H9 (cell line): ENCODE data around the gene SNAPC2. TPM values are rescaled to one million over a fixed set of nuclear protein-coding genes. Genes with fewer than 3 reads are reported as not detected.

Source experiments
- DNase-seq: peaks from one replicate; pipeline ENCODE4 v3.0.0-alpha.2; 2017
- H2AFZ ChIP-seq: one replicate; pipeline ENCODE4 v1.6.1; 2013; ENCODE audit warnings: mild to moderate bottlenecking, low read length, control low read depth, moderate library complexity
- H2AK5ac ChIP-seq: 2 replicates; pipeline ENCODE4 v1.6.1; 2013; ENCODE audit warnings: low read length, control low read depth, mixed read lengths; ENCODE audit not compliant: insufficient read length
- H2BK120ac ChIP-seq: one replicate; pipeline ENCODE4 v1.6.1; 2013; ENCODE audit warnings: low read depth, mild to moderate bottlenecking, low read length, control low read depth, inconsistent platforms; ENCODE audit not compliant: poor library complexity, severe bottlenecking
- H2BK12ac ChIP-seq: 2 replicates; pipeline ENCODE4 v1.6.1; 2013; ENCODE audit warnings: low read length, control low read depth, mixed read lengths, low read depth; ENCODE audit not compliant: insufficient read length
- H2BK15ac ChIP-seq: 2 replicates; pipeline ENCODE4 v1.6.1; 2013; ENCODE audit warnings: low read depth, low read length, control low read depth
- H2BK20ac ChIP-seq: one replicate; pipeline ENCODE4 v1.6.1; 2013; ENCODE audit warnings: low read depth, mild to moderate bottlenecking, low read length, control low read depth, inconsistent platforms; ENCODE audit not compliant: poor library complexity, severe bottlenecking
- H2BK5ac ChIP-seq: 2 replicates; pipeline ENCODE4 v1.6.1; 2013; ENCODE audit warnings: low read length, control low read depth, mixed read lengths; ENCODE audit not compliant: insufficient read length
- H3K14ac ChIP-seq: 2 replicates; pipeline ENCODE4 v1.6.1; 2013; ENCODE audit warnings: low read length, control low read depth; ENCODE audit not compliant: insufficient read depth
- H3K18ac ChIP-seq: 2 replicates; pipeline ENCODE4 v1.6.1; 2013; ENCODE audit warnings: low read depth, mild to moderate bottlenecking, mixed read lengths, low read length, control low read depth; ENCODE audit not compliant: insufficient read length
- H3K23ac ChIP-seq: 2 replicates; pipeline ENCODE4 v1.6.1; 2013; ENCODE audit warnings: low read length, control low read depth, mixed read lengths, low read depth; ENCODE audit not compliant: insufficient read length
- H3K23me2 ChIP-seq: 2 replicates; pipeline ENCODE4 v1.6.1; 2013; ENCODE audit warnings: low read depth, mild to moderate bottlenecking, mixed read lengths, low read length, control low read depth; ENCODE audit not compliant: insufficient read length, poor library complexity, severe bottlenecking
- H3K27ac ChIP-seq: 2 replicates; pipeline ENCODE4 v1.5.1; 2013; ENCODE audit warnings: low read length, control low read depth, mixed read lengths, low read depth; ENCODE audit not compliant: insufficient read length
- H3K27me3 ChIP-seq: 2 replicates; pipeline ENCODE4 v1.6.1; 2013; ENCODE audit warnings: low read length, control low read depth, inconsistent platforms; ENCODE audit not compliant: insufficient read depth
- H3K4ac ChIP-seq: 2 replicates; pipeline ENCODE4 v1.6.1; 2013; ENCODE audit warnings: low read depth, mild to moderate bottlenecking, control low read depth, inconsistent platforms, low read length, moderate library complexity
- H3K4me1 ChIP-seq: 2 replicates; pipeline ENCODE4 v1.6.1; 2013; ENCODE audit warnings: low read length, control low read depth, inconsistent platforms; ENCODE audit not compliant: insufficient read depth
- H3K4me2 ChIP-seq: 2 replicates; pipeline ENCODE4 v1.6.1; 2013; ENCODE audit warnings: low read length, control low read depth, mixed read lengths; ENCODE audit not compliant: insufficient read length, insufficient read depth
- H3K56ac ChIP-seq: 2 replicates; pipeline ENCODE4 v1.6.1; 2013; ENCODE audit warnings: low read depth, mild to moderate bottlenecking, mixed read lengths, low read length, control low read depth; ENCODE audit not compliant: insufficient read length
- H3K79me1 ChIP-seq: 2 replicates; pipeline ENCODE4 v1.6.1; 2013; ENCODE audit warnings: low read depth, mild to moderate bottlenecking, moderate library complexity, low read length, control low read depth, inconsistent platforms; ENCODE audit not compliant: insufficient read depth, poor library complexity, severe bottlenecking
- H3K79me2 ChIP-seq: 2 replicates; pipeline ENCODE4 v1.6.1; 2013; ENCODE audit warnings: low read length, control low read depth, inconsistent platforms; ENCODE audit not compliant: insufficient read depth
- H3K9ac ChIP-seq: 2 replicates; pipeline ENCODE4 v1.6.1; 2013; ENCODE audit warnings: low read length, control low read depth, mixed read lengths; ENCODE audit not compliant: insufficient read length; ENCODE audit errors: extremely low read depth
- H3K9me3 ChIP-seq: one replicate; pipeline ENCODE4 v1.6.1; 2013; ENCODE audit warnings: low read depth, low read length, inconsistent platforms; ENCODE audit not compliant: control insufficient read depth
- H3T11ph ChIP-seq: one replicate; pipeline ENCODE4 v1.6.1; 2013; ENCODE audit warnings: mild to moderate bottlenecking, low read length, control low read depth, inconsistent platforms
- H4K20me1 ChIP-seq: one replicate; pipeline ENCODE4 v1.6.1; 2013; ENCODE audit not compliant: control insufficient read depth, insufficient read length, insufficient read depth
- H4K5ac ChIP-seq: 2 replicates; pipeline ENCODE4 v1.6.1; 2013; ENCODE audit warnings: low read depth, mild to moderate bottlenecking, mixed read lengths, low read length, control low read depth; ENCODE audit not compliant: insufficient read length
- H4K8ac ChIP-seq: replicated peaks from 2 replicates; pipeline ENCODE4 v1.6.1; 2013; ENCODE audit warnings: low read length, control low read depth, mixed read lengths, low read depth; ENCODE audit not compliant: insufficient read length
- H4K91ac ChIP-seq: 2 replicates; pipeline ENCODE4 v1.6.1; 2013; ENCODE audit warnings: low read depth, mild to moderate bottlenecking, moderate library complexity, mixed read lengths, low read length, control low read depth; ENCODE audit not compliant: insufficient read length
- H3K27ac Mint-ChIP-seq, 3 experiments: 2 replicates in 2 of 3; 3 replicates in 1 of 3; pipeline ENCODE4 v1.8.0; 2020 to 2021; ENCODE audit warnings: mixed read lengths in 3 of 3, mild to moderate bottlenecking in 1 of 3, moderate library complexity in 1 of 3
- H3K27me3 Mint-ChIP-seq: 2 replicates; pipeline ENCODE4 v1.8.0; 2021; ENCODE audit warnings: low read depth, mild to moderate bottlenecking, moderate library complexity, mixed read lengths
- H3K36me3 Mint-ChIP-seq, 3 experiments: 2 replicates in 2 of 3; 3 replicates in 1 of 3; pipeline ENCODE4 v1.8.0; 2020 to 2021; ENCODE audit warnings: low read depth in 3 of 3, mixed read lengths in 3 of 3; ENCODE audit not compliant: insufficient read depth in 1 of 3
- H3K4me1 Mint-ChIP-seq, 2 experiments: 2 replicates each; pipeline ENCODE4 v1.8.0; 2020; ENCODE audit warnings: mixed read lengths in 2 of 2
- H3K4me3 Mint-ChIP-seq, 2 experiments: 2 replicates in 1 of 2; 3 replicates in 1 of 2; pipeline ENCODE4 v1.8.0; 2020 to 2021; ENCODE audit warnings: mild to moderate bottlenecking in 2 of 2, mixed read lengths in 2 of 2, moderate library complexity in 1 of 2
- H3K9me3 Mint-ChIP-seq, 2 experiments: 2 replicates in 1 of 2; 3 replicates in 1 of 2; pipeline ENCODE4 v1.8.0; 2020; ENCODE audit warnings: mild to moderate bottlenecking in 2 of 2, mixed read lengths in 2 of 2, moderate library complexity in 1 of 2
- CTCF ChIP-seq: fragments of 200-600 bp; sonication (generic); conservative IDR thresholded peaks from 3 replicates; pipeline ENCODE4 v1.8.0; 2021; ENCODE audit warnings: antibody characterized with exemption, mild to moderate bottlenecking
- WGBS: extraction: QIAGEN DNeasy Blood & Tissue Kit; methylation state at CpG from one replicate; pipeline ENCODE4 v1.1.7; 2013; ENCODE audit warnings: missing lambda C conversion rate, low lambda C conversion rate, mixed read lengths; ENCODE audit not compliant: insufficient read length; ENCODE audit errors: extremely low coverage; 5-methylcytosine and 5-hydroxymethylcytosine counted together
- total RNA-seq: library from RNA; stranded (reverse); gene quantifications from 2 replicates; pipeline ENCODE4 v1.2.1, GENCODE V29; 2021

Gene SNAPC2
- total RNA-seq, 1 experiment from 2014 or later: 17.8 TPM

GRCh38 chr19:7921302-7921966 lies 1.3 kb downstream of the SNAPC2 start:
- Histone ChIP-seq H3K27ac (no peak overlapping the region), H3K14ac (no peak overlapping the region), H2AK5ac (no peak overlapping the region), H4K5ac (no peak overlapping the region), H2AFZ (no peak overlapping the region), H3K9ac (no peak overlapping the region), H2BK20ac (no peak overlapping the region), H3K4me2 (peak overlapping the region; percentile 28), H4K8ac (no peak overlapping the region), H4K91ac (no peak overlapping the region), H3K9me3 (no peaks in the 10 kb centered on the region), H3K23ac (no peak overlapping the region), H2BK5ac (no peak overlapping the region), H3K4me1 (0 out of 2 replicates have a peak, but pooled peaks cover 3% of the 10 kb centered on the region), H3K79me2 (no peaks in the 10 kb centered on the region), H3K79me1 (no peaks in the 10 kb centered on the region), H2BK120ac (no peak overlapping the region), H3K18ac (no peak overlapping the region), H3K27me3 (peaks cover 7% of the 10 kb centered on the region; the same call in 1 of the 2 replicates), H3K4ac (no peak overlapping the region), H3K23me2 (peaks cover 14% of the 10 kb centered on the region), H3K56ac (no peak overlapping the region), H3T11ph (no peak overlapping the region), H4K20me1 (no peaks in the 10 kb centered on the region), H2BK15ac (no peak overlapping the region), H2BK12ac (no peak overlapping the region)
- Mint-ChIP-seq H3K4me1 (peaks cover 21 to 26% of the 10 kb centered on the region in 2 experiments), H3K27ac (no peak overlapping the region), H3K4me3 (peak overlapping the region; percentile 65 to 84), H3K36me3 (peaks cover 7 to 13% (median 12%) of the 10 kb centered on the region in 3 experiments; a peak in 5 of 7 replicates), H3K9me3 (no peaks in the 10 kb centered on the region; a peak in 1 of 5 replicates), H3K27me3 (peaks cover 31% of the 10 kb centered on the region)
- DNase-seq: no peak
- TF ChIP-seq CTCF: no peak
- no CpG with 5 or more reads among the region's 17 CpGs for WGBS
